Neutrophil (primary cell): ENCODE data around the gene GSX2.
"Not testable (repeated sequence)": the region's sequence is repeated elsewhere in the genome, so short reads cannot be mapped to it uniquely, and the experiment has no call there.

Experiments used
- H3K27ac ChIP-seq: fragments of 200-600 bp; sonication (generic); 2 replicates; pipeline ENCODE4 v1.5.1; 2016; ENCODE audit warnings: mild to moderate bottlenecking, moderate library complexity
- H3K27me3 ChIP-seq: fragments of 200-600 bp; sonication (generic); 2 replicates; pipeline ENCODE4 v1.6.0; 2016; ENCODE audit warnings: mild to moderate bottlenecking
- H3K36me3 ChIP-seq: fragments of 200-600 bp; sonication (generic); 2 replicates; pipeline ENCODE4 v1.5.1; 2017
- H3K4me1 ChIP-seq, 2 experiments: fragments of 200-600 bp in 1 of 2; sonication (generic) in 1 of 2; 1 replicate in 1 of 2; 2 replicates in 1 of 2; pipeline versions ENCODE4 v1.5.1 to v1.6.1; 2013 to 2016; ENCODE audit warnings: low read depth in 1 of 2, low read length in 1 of 2, mild to moderate bottlenecking in 1 of 2, moderate library complexity in 1 of 2; ENCODE audit not compliant: control insufficient read depth in 1 of 2, insufficient read depth in 1 of 2
- H3K4me3 ChIP-seq, 2 experiments: fragments of 200-600 bp in 1 of 2; sonication (generic) in 1 of 2; 1 replicate in 1 of 2; 2 replicates in 1 of 2; pipeline ENCODE4 v1.5.1; 2013 to 2016; ENCODE audit warnings: low read depth in 1 of 2, low read length in 1 of 2, mild to moderate bottlenecking in 1 of 2, moderate library complexity in 1 of 2
- H3K9me3 ChIP-seq: fragments of 200-600 bp; sonication (generic); 2 replicates; pipeline ENCODE4 v1.5.1; 2016
- CTCF ChIP-seq: fragments of 200-600 bp; sonication (generic); IDR thresholded peaks from 2 replicates; pipeline ENCODE4 v1.5.1; 2016; ENCODE audit warnings: antibody characterized with exemption

The GSX2 gene

GRCh38 chr4:54099748-54100574 is at the start of gene GSX2:
TSS of gene GSX2 (plus strand) at chr4:54100163. CDS start at chr4:54100345, 182 bp downstream.
- Histone ChIP-seq H3K4me3 (no peak within 1 kb of the TSS), H3K9me3 (no peaks in the 10 kb centered on the region), H3K4me1 (peaks cover 7 to 25% of the 10 kb centered on the region in 2 experiments), H3K27me3 (peaks cover 100% of the 10 kb centered on the region), H3K27ac (no peak within 1 kb of the TSS), H3K36me3 (no peaks in the 10 kb centered on the region)
- TF ChIP-seq CTCF, result no peak

GRCh38 chr4:54050214-54050904 is 49.6 kb upstream of the GSX2 start:
- no peak overlapping the region for H3K4me3 ChIP-seq
- no peaks in the 10 kb centered on the region for H3K27me3 ChIP-seq
- TF ChIP-seq CTCF, result no peak
- H3K27ac ChIP-seq, result no peak overlapping the region
- H3K9me3 ChIP-seq, result no peaks in the 10 kb centered on the region
- H3K4me1 ChIP-seq, result peaks cover 0 to 8% of the 10 kb centered on the region in 2 experiments
- peaks cover 14% of the 10 kb centered on the region for H3K36me3 ChIP-seq

- not testable (repeated sequence) for H3K9me3 ChIP-seq, H3K4me3 ChIP-seq, H3K27ac ChIP-seq, H3K36me3 ChIP-seq, H3K27me3 ChIP-seq
- peaks cover 0 to 24% of the 10 kb centered on the region in 2 experiments for H3K4me1 ChIP-seq
Measured at GRCh38 chr4:54053322-54053721, 46.6 kb upstream of the GSX2 start.

DNA sequence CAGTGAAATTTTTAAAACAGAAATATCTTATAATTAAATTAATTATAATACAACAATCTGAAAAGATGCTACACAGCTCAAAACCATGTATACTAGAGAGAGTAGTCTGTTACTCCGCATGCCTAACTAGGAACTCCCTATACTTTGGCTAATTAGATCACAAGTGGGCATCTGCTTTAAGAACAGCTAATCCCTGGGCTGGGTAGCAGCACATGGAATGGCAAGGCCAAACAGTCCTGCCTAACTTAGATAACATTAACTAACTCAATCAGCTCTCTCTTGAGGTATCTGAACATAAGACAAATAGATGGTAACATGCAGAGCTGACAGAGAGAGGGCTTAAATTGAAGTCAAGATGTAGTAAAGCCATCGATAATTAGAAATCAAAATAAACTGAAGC is 45.5 kb upstream of the GSX2 start:
- Histone ChIP-seq H3K9me3 (no peaks in the 10 kb centered on the region), H3K4me1 (peaks cover 0 to 32% of the 10 kb centered on the region in 2 experiments), H3K36me3 (no peaks in the 10 kb centered on the region), H3K4me3 (no peak overlapping the region), H3K27me3 (no peaks in the 10 kb centered on the region), H3K27ac (no peak overlapping the region)
- TF ChIP-seq CTCF, result no peak

- Histone ChIP-seq H3K27ac (no peak overlapping the region), H3K9me3 (no peaks in the 10 kb centered on the region), H3K4me3 (no peak overlapping the region), H3K27me3 (no peaks in the 10 kb centered on the region), H3K4me1 (peaks cover 0 to 41% of the 10 kb centered on the region in 2 experiments), H3K36me3 (no peaks in the 10 kb centered on the region)
- no peak for TF ChIP-seq CTCF
Measured at GRCh38 chr4:54055494-54055893, 44.5 kb upstream of the GSX2 start.

DNA sequence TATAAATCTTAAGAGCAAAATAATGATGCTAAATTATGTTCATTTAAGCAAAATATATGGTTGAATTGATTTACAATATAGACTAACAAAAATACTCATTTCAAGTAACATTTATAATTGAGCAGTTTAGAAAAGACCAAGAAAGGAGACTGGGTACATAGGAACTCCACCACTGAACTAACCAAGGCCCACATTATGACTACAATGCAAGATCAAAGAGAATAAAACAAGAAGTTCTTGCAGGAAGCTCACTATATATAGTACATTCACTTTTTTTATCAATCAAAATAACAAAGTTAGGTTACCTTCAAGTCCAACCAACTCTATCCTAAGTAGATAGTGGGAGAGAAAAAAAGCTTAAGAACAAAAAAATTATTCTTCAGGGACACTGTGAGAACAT is 43.6 kb upstream of the GSX2 start:
- TF ChIP-seq CTCF, result no peak
- no peaks in the 10 kb centered on the region for H3K36me3 ChIP-seq
- no peaks in the 10 kb centered on the region for H3K27me3 ChIP-seq
- H3K4me3 ChIP-seq, result no peak overlapping the region
- H3K27ac ChIP-seq, result no peak overlapping the region
- no peaks in the 10 kb centered on the region for H3K9me3 ChIP-seq
- peaks cover 7 to 49% of the 10 kb centered on the region in 2 experiments for H3K4me1 ChIP-seq
